Large intestine (tissue), 3 donors: Measurements from ENCODE around the gene LARP1. TPM values are rescaled to one million over a fixed set of nuclear protein-coding genes. Genes with fewer than 3 reads are reported as not detected.

Experiments used
- DNase-seq, 2 donors: peaks; one replicate each; pipeline versions ENCODE4 v3.0.0 to v3.0.0-alpha.2; 2013
- H3K27ac ChIP-seq: one replicate; pipeline ENCODE4 v1.5.1; 2013; ENCODE audit warnings: low read length
- H3K27me3 ChIP-seq: 2 replicates; pipeline ENCODE4 v1.6.1; 2013; ENCODE audit warnings: low read length; ENCODE audit not compliant: control insufficient read depth, insufficient read depth
- H3K36me3 ChIP-seq: 2 replicates; pipeline ENCODE4 v1.6.1; 2013; ENCODE audit warnings: low read length; ENCODE audit not compliant: control insufficient read depth, insufficient read depth
- H3K4me1 ChIP-seq: one replicate; pipeline ENCODE4 v1.6.1; 2013; ENCODE audit warnings: low read length; ENCODE audit not compliant: control insufficient read depth, insufficient read depth
- H3K4me3 ChIP-seq: one replicate; pipeline ENCODE4 v1.5.1; 2013; ENCODE audit warnings: low read length
- H3K9me3 ChIP-seq: one replicate; pipeline ENCODE4 v1.6.1; 2013; ENCODE audit warnings: mild to moderate bottlenecking, low read depth, low read length, moderate library complexity; ENCODE audit not compliant: control insufficient read depth
- WGBS: methylation state at CpG from one replicate; pipeline ENCODE4 v1.1.5; 2013; ENCODE audit warnings: low lambda C conversion rate; ENCODE audit not compliant: insufficient coverage; 5-methylcytosine and 5-hydroxymethylcytosine counted together
- polyA plus RNA-seq: library from polyadenylated mRNA; unstranded; fragments of 120-200 nt; gene quantifications from one replicate; pipeline ENCODE4 v1.2.1, GENCODE V29; 2013

The LARP1 gene
- polyA plus RNA-seq, 1 donor = 113 TPM

- Histone ChIP-seq H3K27ac (peak overlapping the region; percentile 11), H3K4me3 (no peak overlapping the region)
Measured at GRCh38 chr5:154771383-154771901, 16.3 kb downstream of the LARP1 start.

GRCh38 chr5:154773326-154773725, 18.1 kb downstream of the LARP1 start:
- DNase-seq = no peak
- H3K27ac ChIP-seq = no peak overlapping the region
- no CpG with 5 or more reads among the region's 3 CpGs for WGBS
- peaks cover 23% of the 10 kb centered on the region for H3K4me1 ChIP-seq
- no peak overlapping the region for H3K4me3 ChIP-seq
- H3K36me3 ChIP-seq = peaks cover 6% of the 10 kb centered on the region
- no peaks in the 10 kb centered on the region for H3K27me3 ChIP-seq
- H3K9me3 ChIP-seq = no peaks in the 10 kb centered on the region

More at GRCh38 chr5:154771383-154771901, 16.3 kb downstream of the LARP1 start:
- Histone ChIP-seq H3K9me3 (no peaks in the 10 kb centered on the region), H3K27me3 (no peaks in the 10 kb centered on the region), H3K36me3 (peaks cover 6% of the 10 kb centered on the region), H3K4me1 (peaks cover 23% of the 10 kb centered on the region)
- DNase-seq = peak in 1 of 2 donors; percentile 16
- no CpG with 5 or more reads among the region's 10 CpGs for WGBS

GRCh38 chr5:154776167-154776566, 21.0 kb downstream of the LARP1 start:
- Histone ChIP-seq H3K4me1 (peaks cover 15% of the 10 kb centered on the region), H3K27ac (peak overlapping the region; percentile 37), H3K4me3 (no peak overlapping the region), H3K27me3 (no peaks in the 10 kb centered on the region), H3K36me3 (peaks cover 6% of the 10 kb centered on the region), H3K9me3 (no peaks in the 10 kb centered on the region)
- no peak for DNase-seq
- WGBS = 83% methylated on average over 1 of the region's 1 CpG

- H3K27ac ChIP-seq = peak overlapping the region; percentile 52
- no CpG with 5 or more reads among the region's 2 CpGs for WGBS
- H3K36me3 ChIP-seq = peaks cover 2% of the 10 kb centered on the region
- no peaks in the 10 kb centered on the region for H3K9me3 ChIP-seq
- peaks cover 28% of the 10 kb centered on the region for H3K4me1 ChIP-seq
- H3K4me3 ChIP-seq = no peak overlapping the region
- no peak for DNase-seq
- no peaks in the 10 kb centered on the region for H3K27me3 ChIP-seq
Measured at GRCh38 chr5:154778534-154778933, 23.4 kb downstream of the LARP1 start.

GRCh38 chr5:154779105-154779504, 23.9 kb downstream of the LARP1 start:
- WGBS = no CpG with 5 or more reads among the region's 4 CpGs
- peaks cover 33% of the 10 kb centered on the region for H3K4me1 ChIP-seq

GRCh38 chr5:154780128-154780527, 25.0 kb downstream of the LARP1 start:
- H3K27ac ChIP-seq = peak overlapping the region; percentile 7

More at GRCh38 chr5:154779105-154779504, 23.9 kb downstream of the LARP1 start:
- Histone ChIP-seq H3K27ac (peak overlapping the region; percentile 52), H3K27me3 (no peaks in the 10 kb centered on the region), H3K36me3 (peaks cover 2% of the 10 kb centered on the region), H3K4me3 (no peak overlapping the region), H3K9me3 (no peaks in the 10 kb centered on the region)
- peak; percentile 64 to 80 for DNase-seq

GRCh38 chr5:154782326-154782725, 27.1 kb downstream of the LARP1 start:
- H3K9me3 ChIP-seq = no peaks in the 10 kb centered on the region
- peak in 1 of 2 donors; percentile 22 for DNase-seq
- H3K27ac ChIP-seq = peak overlapping the region; percentile 41
- peaks cover 2% of the 10 kb centered on the region for H3K36me3 ChIP-seq
- no CpG with 5 or more reads among the region's 4 CpGs for WGBS
- H3K4me1 ChIP-seq = peaks cover 56% of the 10 kb centered on the region
- H3K27me3 ChIP-seq = no peaks in the 10 kb centered on the region
- no peak overlapping the region for H3K4me3 ChIP-seq

More at GRCh38 chr5:154780128-154780527, 25.0 kb downstream of the LARP1 start:
- DNase-seq = no peak
- Histone ChIP-seq H3K4me3 (no peak overlapping the region), H3K36me3 (peaks cover 2% of the 10 kb centered on the region), H3K9me3 (no peaks in the 10 kb centered on the region), H3K4me1 (peaks cover 43% of the 10 kb centered on the region), H3K27me3 (no peaks in the 10 kb centered on the region)
- WGBS = no CpG with 5 or more reads among the region's 1 CpG

- Histone ChIP-seq H3K27me3 (no peaks in the 10 kb centered on the region), H3K4me1 (peaks cover 56% of the 10 kb centered on the region), H3K9me3 (no peaks in the 10 kb centered on the region), H3K4me3 (no peak overlapping the region), H3K27ac (peak overlapping the region; percentile 41), H3K36me3 (peaks cover 2% of the 10 kb centered on the region)
- WGBS = no CpG with 5 or more reads among the region's 1 CpG
- DNase-seq = no peak
Measured at GRCh38 chr5:154782812-154783592, 27.8 kb downstream of the LARP1 start.

- DNase-seq = no peak
- no peaks in the 10 kb centered on the region for H3K9me3 ChIP-seq
- no peak overlapping the region for H3K4me3 ChIP-seq
- WGBS = no CpG with 5 or more reads among the region's 11 CpGs
- H3K27me3 ChIP-seq = no peaks in the 10 kb centered on the region
- H3K4me1 ChIP-seq = peaks cover 52% of the 10 kb centered on the region
- H3K27ac ChIP-seq = peak overlapping the region; percentile 29
- H3K36me3 ChIP-seq = peaks cover 2% of the 10 kb centered on the region
Measured at GRCh38 chr5:154783774-154784460, 28.7 kb downstream of the LARP1 start.

- H3K36me3 ChIP-seq = peaks cover 2% of the 10 kb centered on the region
- WGBS = no CpG with 5 or more reads among the region's 2 CpGs
- no peak for DNase-seq
- no peak overlapping the region for H3K27ac ChIP-seq
- H3K27me3 ChIP-seq = no peaks in the 10 kb centered on the region
- H3K4me1 ChIP-seq = peaks cover 50% of the 10 kb centered on the region
- no peak overlapping the region for H3K4me3 ChIP-seq
- no peaks in the 10 kb centered on the region for H3K9me3 ChIP-seq
Measured at GRCh38 chr5:154784856-154785255, 29.7 kb downstream of the LARP1 start.
